ENCODE measurements around the gene PCSK6.

DNA sequence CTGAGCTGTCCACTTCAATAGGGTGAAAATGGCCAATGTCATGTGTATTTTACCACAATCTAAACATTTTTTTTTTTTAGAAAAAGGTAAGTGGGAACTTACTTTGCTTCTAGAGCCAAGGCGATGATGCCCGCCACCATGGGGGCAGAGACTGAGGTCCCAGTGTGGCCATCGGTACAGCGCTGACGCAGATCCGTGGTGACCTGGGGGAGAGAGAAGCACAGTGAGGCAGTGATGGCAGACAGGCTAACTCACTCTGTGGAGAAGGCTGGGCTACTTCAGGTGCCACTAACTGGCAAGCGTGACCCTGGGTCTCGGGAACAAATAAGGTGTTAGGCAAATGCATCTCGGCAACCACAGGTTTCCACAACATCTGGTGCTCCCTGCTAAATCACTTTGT is 100.1 kb downstream of the PCSK6 start:
- TF ChIP-seq, protein P1, sequence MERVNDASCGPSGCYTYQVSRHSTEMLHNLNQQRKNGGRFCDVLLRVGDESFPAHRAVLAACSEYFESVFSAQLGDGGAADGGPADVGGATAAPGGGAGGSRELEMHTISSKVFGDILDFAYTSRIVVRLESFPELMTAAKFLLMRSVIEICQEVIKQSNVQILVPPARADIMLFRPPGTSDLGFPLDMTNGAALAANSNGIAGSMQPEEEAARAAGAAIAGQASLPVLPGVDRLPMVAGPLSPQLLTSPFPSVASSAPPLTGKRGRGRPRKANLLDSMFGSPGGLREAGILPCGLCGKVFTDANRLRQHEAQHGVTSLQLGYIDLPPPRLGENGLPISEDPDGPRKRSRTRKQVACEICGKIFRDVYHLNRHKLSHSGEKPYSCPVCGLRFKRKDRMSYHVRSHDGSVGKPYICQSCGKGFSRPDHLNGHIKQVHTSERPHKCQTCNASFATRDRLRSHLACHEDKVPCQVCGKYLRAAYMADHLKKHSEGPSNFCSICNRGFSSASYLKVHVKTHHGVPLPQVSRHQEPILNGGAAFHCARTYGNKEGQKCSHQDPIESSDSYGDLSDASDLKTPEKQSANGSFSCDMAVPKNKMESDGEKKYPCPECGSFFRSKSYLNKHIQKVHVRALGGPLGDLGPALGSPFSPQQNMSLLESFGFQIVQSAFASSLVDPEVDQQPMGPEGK (CRISPR knock-in tag; IDR thresholded peaks at IDR 0.05; ENCODE audit: borderline replicate concordance) = no peak
- TF ChIP-seq RARB (CRISPR knock-in tag; IDR thresholded peaks at IDR 0.05) = no peak
- TF ChIP-seq, protein P2, sequence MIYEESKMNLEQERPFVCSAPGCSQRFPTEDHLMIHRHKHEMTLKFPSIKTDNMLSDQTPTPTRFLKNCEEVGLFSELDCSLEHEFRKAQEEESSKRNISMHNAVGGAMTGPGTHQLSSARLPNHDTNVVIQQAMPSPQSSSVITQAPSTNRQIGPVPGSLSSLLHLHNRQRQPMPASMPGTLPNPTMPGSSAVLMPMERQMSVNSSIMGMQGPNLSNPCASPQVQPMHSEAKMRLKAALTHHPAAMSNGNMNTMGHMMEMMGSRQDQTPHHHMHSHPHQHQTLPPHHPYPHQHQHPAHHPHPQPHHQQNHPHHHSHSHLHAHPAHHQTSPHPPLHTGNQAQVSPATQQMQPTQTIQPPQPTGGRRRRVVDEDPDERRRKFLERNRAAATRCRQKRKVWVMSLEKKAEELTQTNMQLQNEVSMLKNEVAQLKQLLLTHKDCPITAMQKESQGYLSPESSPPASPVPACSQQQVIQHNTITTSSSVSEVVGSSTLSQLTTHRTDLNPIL (CRISPR knock-in tag; IDR thresholded peaks at IDR 0.05; ENCODE audit: low read depth) = no peak

Measured in SK-N-SH treated with all-trans-retinoic acid at 6 μM for 48 hours (cell line).